HepG2 (cell line): ENCODE results near the gene POU2F2. TPM values are rescaled to one million over a fixed set of nuclear protein-coding genes. Genes with fewer than 3 reads are reported as not detected.
A peak's percentile ranks its signal among the peaks of the same experiment; 100 is the strongest.

Experiments
- ATAC-seq: fragments of 200-7000 bp; cut with Tn5 transposase; 3 replicates; pipeline ENCODE4 v1.9.1; 2020; ENCODE audit warnings: mild to moderate bottlenecking, moderate library complexity
- BruUV-seq: library from RNA; stranded (reverse); fragments of 400-500 nt; replicated peaks from 2 replicates; lab custom pipeline; 2021; lab: Mats Ljungman, UMichigan
- CTCF ChIA-PET: fragments of 300-600 bp; formaldehyde crosslinking; extraction: SDS; loops from one replicate; lab custom pipeline; 2021; ENCODE audit warnings: low total read pairs, inconsistent platforms, low intra/inter-chr PET ratio; lab: Yijun Ruan, JAX
- POLR2A ChIA-PET: fragments of 350-600 bp; sonication (Branson Sonifier 250); formaldehyde crosslinking; loops from one replicate; lab custom pipeline; 2020; ENCODE audit warnings: antibody characterized with exemption, inconsistent platforms; lab: Yijun Ruan, JAX
- DNase-seq: peaks from one replicate; pipeline ENCODE4 v3.0.0-alpha.2; 2015; ENCODE audit warnings: low spot score
- FAIRE-seq: peaks from 3 replicates; lab custom pipeline; 2011; peaks lifted over from hg19 to GRCh38; lab: Jason Lieb, UNC
- H2AFZ ChIP-seq: one replicate; pipeline ENCODE4 v1.6.1; 2011; ENCODE audit warnings: low read length, inconsistent platforms
- H3K27ac ChIP-seq: fragments of 300-600 bp; 3 replicates; pipeline ENCODE4 v1.8.0; 2011; ENCODE audit warnings: mixed run types, mild to moderate bottlenecking, mixed read lengths, low read length, inconsistent platforms; ENCODE audit not compliant: insufficient read depth; ENCODE audit errors: extremely low read length
- H3K27me3 ChIP-seq, 2 experiments: fragments of 200-600 bp in 1 of 2; 2 replicates in 1 of 2; 3 replicates in 1 of 2; pipeline versions ENCODE4 v1.6.0 to v1.8.0; 2011; ENCODE audit warnings: low read length in 2 of 2, mild to moderate bottlenecking in 2 of 2, moderate library complexity in 2 of 2, inconsistent platforms in 1 of 2; ENCODE audit not compliant: insufficient read depth in 2 of 2, control insufficient read depth in 1 of 2
- H3K36me3 ChIP-seq, 2 experiments: fragments of 200-600 bp in 1 of 2; replicated peaks in 1 of 2; 2 replicates in 1 of 2; 3 replicates in 1 of 2; pipeline versions ENCODE4 v1.5.1 to v1.8.0; 2011; ENCODE audit warnings: low read length in 2 of 2, inconsistent platforms in 1 of 2; ENCODE audit not compliant: insufficient read depth in 2 of 2, control insufficient read depth in 1 of 2
- H3K4me1 ChIP-seq: 2 replicates; pipeline ENCODE4 v1.5.1; 2012; ENCODE audit warnings: low read length, inconsistent platforms; ENCODE audit not compliant: insufficient read depth
- H3K4me2 ChIP-seq: 2 replicates; pipeline ENCODE4 v1.6.0; 2011; ENCODE audit warnings: low read depth, low read length, inconsistent platforms
- H3K4me3 ChIP-seq, 3 experiments: fragments of 200-600 bp in 1 of 3; sonication (generic), shearing (Covaris generic) in 1 of 3; replicated peaks in 1 of 3; 2 replicates each; pipeline ENCODE4 v1.5.1; 2011 to 2016; ENCODE audit warnings: low read length in 3 of 3, inconsistent platforms in 2 of 3, low read depth in 2 of 3, mild to moderate bottlenecking in 2 of 3, control low read depth in 1 of 3, mixed read lengths in 1 of 3; ENCODE audit not compliant: insufficient read depth in 1 of 3
- H3K79me2 ChIP-seq: one replicate; pipeline ENCODE4 v1.6.1; 2011; ENCODE audit warnings: low read length, inconsistent platforms; ENCODE audit not compliant: insufficient read depth
- H3K9ac ChIP-seq: 2 replicates; pipeline ENCODE4 v1.6.0; 2011; ENCODE audit warnings: mild to moderate bottlenecking, low read depth, low read length, inconsistent platforms; ENCODE audit not compliant: insufficient read depth
- H3K9me3 ChIP-seq: 2 replicates; pipeline ENCODE4 v1.5.1; 2012; ENCODE audit warnings: mild to moderate bottlenecking, low read length
- H4K20me1 ChIP-seq: 2 replicates; pipeline ENCODE4 v1.6.0; 2011; ENCODE audit warnings: inconsistent platforms, mild to moderate bottlenecking, low read length, moderate library complexity; ENCODE audit not compliant: insufficient read depth
- KDM2A ChIP-seq: sonication (generic); formaldehyde crosslinking; IDR thresholded peaks from 2 replicates; pipeline ENCODE4 v1.4.0; 2020; ENCODE audit warnings: low read depth, missing genetic modification reagents, borderline replicate concordance
- MIER2 ChIP-seq: IDR thresholded peaks from 2 replicates; pipeline ENCODE4 v1.6.1; 2016; ENCODE audit warnings: missing biosample characterization, missing genetic modification reagents
- SALL1 ChIP-seq: sonication (generic); formaldehyde crosslinking; IDR thresholded peaks from 2 replicates; pipeline ENCODE4 v1.8.0; 2022; ENCODE audit warnings: mild to moderate bottlenecking, missing genetic modification reagents
- SMC3 ChIP-seq: IDR thresholded peaks from 2 replicates; pipeline ENCODE4 v1.6.1; 2011; ENCODE audit warnings: low read length, improper control_type of control experiment
- SP2 ChIP-seq: sonication (generic); formaldehyde crosslinking; IDR thresholded peaks from 2 replicates; pipeline ENCODE4 v1.5.1; 2020; ENCODE audit warnings: mild to moderate bottlenecking, missing genetic modification reagents
- STAG1 ChIP-seq: sonication (generic); formaldehyde crosslinking; IDR thresholded peaks from 2 replicates; pipeline ENCODE4 v1.4.0; 2020; ENCODE audit warnings: missing genetic modification reagents
- SUZ12 ChIP-seq: fragments of 150-350 bp; IDR thresholded peaks from 2 replicates; pipeline ENCODE4 v1.6.1; 2014; ENCODE audit warnings: low read depth, low read length
- THAP11 ChIP-seq: IDR thresholded peaks from 2 replicates; pipeline ENCODE4 v1.6.1; 2016; ENCODE audit warnings: missing biosample characterization, missing genetic modification reagents
- XRCC5 ChIP-seq: fragments of 200-400 bp; formaldehyde crosslinking; optimal IDR thresholded peaks from 2 replicates; pipeline ENCODE3; 2017; ENCODE audit warnings: mild to moderate bottlenecking, low read length
- YY1 ChIP-seq: IDR thresholded peaks from 2 replicates; pipeline ENCODE4 v1.6.1; 2011; ENCODE audit warnings: low read length, low read depth, moderate library complexity, mild to moderate bottlenecking; ENCODE audit not compliant: insufficient read depth, insufficient replicate concordance
- ZMYM2 ChIP-seq: sonication (generic); formaldehyde crosslinking; IDR thresholded peaks from 2 replicates; pipeline ENCODE4 v1.8.0; 2022; ENCODE audit warnings: mild to moderate bottlenecking, missing genetic modification reagents
- ZNF260 ChIP-seq: sonication (generic); formaldehyde crosslinking; IDR thresholded peaks from 2 replicates; pipeline ENCODE4 v1.4.0; 2020; ENCODE audit warnings: missing genetic modification reagents, low read depth, mild to moderate bottlenecking, borderline replicate concordance
- ZNF274 ChIP-seq: sonication (generic); formaldehyde crosslinking; IDR thresholded peaks from 2 replicates; pipeline ENCODE4 v1.5.1; 2020; ENCODE audit warnings: mild to moderate bottlenecking, missing genetic modification reagents
- ZSCAN22 ChIP-seq: sonication (generic); formaldehyde crosslinking; IDR thresholded peaks from 2 replicates; pipeline ENCODE4 v1.4.0; 2020; ENCODE audit warnings: mild to moderate bottlenecking, missing genetic modification reagents
- WGBS: methylation state at CpG from one replicate; pipeline ENCODE4 v1.1.6; 2017; ENCODE audit warnings: low lambda C conversion rate; 5-methylcytosine and 5-hydroxymethylcytosine counted together
- in situ Hi-C: cut with HindIII; loops from 2 replicates; pipeline ENCODE4 v1.10.0; 2017; ENCODE audit warnings: low pct_unique_long_range_greater_than_20kb; ENCODE audit not compliant: extremely low pct_ligation_motif_present
- intact Hi-C: fragments of 100-400 bp; cut with micrococcal nuclease; formaldehyde crosslinking; loops from one replicate; pipeline ENCODE4 v1.10.0; 2022; ENCODE audit not compliant: unreplicated experiment
- polyA plus RNA-seq, 8 experiments: library from polyadenylated mRNA; depleted of rRNA in 3 of 8; stranded (reverse) in 7 of 8; unstranded in 1 of 8; fragments of >200 nt; fragmentation: Illumina TruSeq in 4 of 8; extraction: Trizol in 4 of 8; gene quantifications; 2 replicates each; pipeline versions ENCODE4 v1.2.1 to v1.2.3, GENCODE V29; 2011 to 2016; ENCODE audit warnings: low read depth in 4 of 8, missing spikeins in 1 of 8, mixed read lengths in 1 of 8; ENCODE audit not compliant: insufficient read depth in 1 of 8
- total RNA-seq, 5 experiments: library from RNA; depleted of rRNA; stranded (reverse); fragments of >200 nt; fragmentation: Illumina TruSeq; extraction: Trizol; gene quantifications; 2 replicates each; pipeline ENCODE4 v1.2.3, GENCODE V29; 2016; ENCODE audit warnings: low read depth in 1 of 5
- TF ChIP-seq, protein P1 (sequence below): sonication (generic); formaldehyde crosslinking; IDR thresholded peaks from 2 replicates; pipeline ENCODE4 v1.4.0; 2020; ENCODE audit warnings: missing genetic modification reagents
- TF ChIP-seq, protein P2 (sequence below): sonication (generic); formaldehyde crosslinking; IDR thresholded peaks from 2 replicates; pipeline ENCODE4 v1.4.0; 2020; ENCODE audit warnings: low read depth, missing genetic modification reagents

Gene POU2F2
- total and polyA plus RNA-seq, 2 of the 13 experiments (the other 11 are each of a cell fraction or from before 2014, with no cell fraction given) = 0.09 to 0.17 TPM

DNA sequence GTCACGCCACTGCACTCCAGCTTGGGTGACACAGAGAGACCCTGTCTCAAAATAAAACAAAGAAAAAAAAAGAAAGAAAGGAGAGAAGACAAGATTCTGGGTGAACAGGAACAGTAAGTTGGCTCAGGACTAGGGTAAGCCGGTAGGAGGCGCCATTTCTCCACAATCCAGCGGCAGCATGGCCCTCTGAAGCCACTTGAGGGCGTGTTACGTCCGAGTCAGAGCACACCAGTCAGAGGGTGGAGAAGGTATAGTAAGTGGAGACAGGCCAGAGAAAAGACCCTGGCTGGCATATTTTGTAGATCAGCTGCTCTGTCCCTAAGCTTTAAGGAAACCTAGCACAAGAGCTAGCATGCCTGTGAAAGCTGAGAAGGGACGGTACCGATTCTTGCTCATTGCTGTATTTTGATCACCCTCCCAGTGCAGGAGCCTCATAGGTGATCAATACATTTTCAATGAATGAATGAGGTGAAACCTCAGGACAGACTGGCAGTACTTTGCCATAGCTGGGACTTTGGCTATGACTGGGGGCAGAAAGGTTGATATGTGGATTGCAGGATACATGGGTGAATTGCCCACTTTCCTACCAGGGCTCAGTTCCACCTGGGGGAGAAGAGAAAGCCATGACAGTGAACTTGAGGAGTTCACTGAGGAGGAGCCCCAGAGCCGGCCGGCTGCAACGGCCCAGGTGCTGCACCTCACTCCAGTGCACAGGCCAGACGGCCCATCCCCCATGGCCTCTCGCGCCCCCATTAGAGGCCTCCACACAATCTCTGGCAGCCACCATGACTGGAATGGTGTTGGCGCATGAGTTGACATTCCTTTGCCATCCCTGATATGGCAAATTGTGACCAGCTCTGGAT is 23.5 kb downstream of the POU2F2 start:
- Histone ChIP-seq H3K4me3 (no peak overlapping the region), H3K36me3 (no peaks in the 10 kb centered on the region), H3K79me2 (no peaks in the 10 kb centered on the region), H3K9me3 (no peaks in the 10 kb centered on the region), H2AFZ (no peak overlapping the region), H3K4me2 (no peak overlapping the region), H3K27me3 (no peaks in the 10 kb centered on the region; a peak in 2 of 5 replicates), H3K27ac (no peak overlapping the region), H4K20me1 (no peaks in the 10 kb centered on the region), H3K9ac (no peak overlapping the region), H3K4me1 (no peaks in the 10 kb centered on the region)
- in situ Hi-C loops = no loop called here
- intact Hi-C loops = loop anchor here (1.0 kb wide), 1 partner anchor 76 kb away; no protein-coding TSS in a partner anchor
- DNase-seq (peak; percentile 74), ATAC-seq (peak; percentile 90), FAIRE-seq (peak; percentile 76)
- ChIA-PET CTCF (interaction anchor here (0.7 to 2.5 kb wide), 5 partner anchors 10 to 217 kb away, joined by 3 to 26 read pairs (median 5); partner anchors contain the start of gene MEGF8), POLR2A (no interaction called here)
- 24% methylated on average over 13 of the region's 16 CpGs for WGBS
- no TSS peak for BruUV-seq
- TF ChIP-seq THAP11 (peak; percentile 54), SP2 (CRISPR knock-in tag) (no peak), SMC3 (peak; percentile 88), SUZ12 (0 out of 2 replicates have a peak, but pooled peaks have one; percentile 23), STAG1 (CRISPR knock-in tag) (peak; percentile 94), MIER2 (0 out of 2 replicates have a peak, but pooled peaks have one; percentile 59), XRCC5 (peak; percentile 75), SALL1 (CRISPR knock-in tag) (peak; percentile 49; the same call in 1 of the 2 replicates), ZSCAN22 (CRISPR knock-in tag) (peak; percentile 93), ZNF274 (no peak), ZMYM2 (CRISPR knock-in tag) (no peak), ZNF260 (CRISPR knock-in tag) (no peak), YY1 (peak; percentile 22), KDM2A (CRISPR knock-in tag) (peak; percentile 69; the same call in 1 of the 2 replicates)
- TF ChIP-seq, protein P1, sequence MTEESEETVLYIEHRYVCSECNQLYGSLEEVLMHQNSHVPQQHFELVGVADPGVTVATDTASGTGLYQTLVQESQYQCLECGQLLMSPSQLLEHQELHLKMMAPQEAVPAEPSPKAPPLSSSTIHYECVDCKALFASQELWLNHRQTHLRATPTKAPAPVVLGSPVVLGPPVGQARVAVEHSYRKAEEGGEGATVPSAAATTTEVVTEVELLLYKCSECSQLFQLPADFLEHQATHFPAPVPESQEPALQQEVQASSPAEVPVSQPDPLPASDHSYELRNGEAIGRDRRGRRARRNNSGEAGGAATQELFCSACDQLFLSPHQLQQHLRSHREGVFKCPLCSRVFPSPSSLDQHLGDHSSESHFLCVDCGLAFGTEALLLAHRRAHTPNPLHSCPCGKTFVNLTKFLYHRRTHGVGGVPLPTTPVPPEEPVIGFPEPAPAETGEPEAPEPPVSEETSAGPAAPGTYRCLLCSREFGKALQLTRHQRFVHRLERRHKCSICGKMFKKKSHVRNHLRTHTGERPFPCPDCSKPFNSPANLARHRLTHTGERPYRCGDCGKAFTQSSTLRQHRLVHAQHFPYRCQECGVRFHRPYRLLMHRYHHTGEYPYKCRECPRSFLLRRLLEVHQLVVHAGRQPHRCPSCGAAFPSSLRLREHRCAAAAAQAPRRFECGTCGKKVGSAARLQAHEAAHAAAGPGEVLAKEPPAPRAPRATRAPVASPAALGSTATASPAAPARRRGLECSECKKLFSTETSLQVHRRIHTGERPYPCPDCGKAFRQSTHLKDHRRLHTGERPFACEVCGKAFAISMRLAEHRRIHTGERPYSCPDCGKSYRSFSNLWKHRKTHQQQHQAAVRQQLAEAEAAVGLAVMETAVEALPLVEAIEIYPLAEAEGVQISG (CRISPR knock-in tag) = peak; percentile 25; the same call in 1 of the 2 replicates
- TF ChIP-seq, protein P2, sequence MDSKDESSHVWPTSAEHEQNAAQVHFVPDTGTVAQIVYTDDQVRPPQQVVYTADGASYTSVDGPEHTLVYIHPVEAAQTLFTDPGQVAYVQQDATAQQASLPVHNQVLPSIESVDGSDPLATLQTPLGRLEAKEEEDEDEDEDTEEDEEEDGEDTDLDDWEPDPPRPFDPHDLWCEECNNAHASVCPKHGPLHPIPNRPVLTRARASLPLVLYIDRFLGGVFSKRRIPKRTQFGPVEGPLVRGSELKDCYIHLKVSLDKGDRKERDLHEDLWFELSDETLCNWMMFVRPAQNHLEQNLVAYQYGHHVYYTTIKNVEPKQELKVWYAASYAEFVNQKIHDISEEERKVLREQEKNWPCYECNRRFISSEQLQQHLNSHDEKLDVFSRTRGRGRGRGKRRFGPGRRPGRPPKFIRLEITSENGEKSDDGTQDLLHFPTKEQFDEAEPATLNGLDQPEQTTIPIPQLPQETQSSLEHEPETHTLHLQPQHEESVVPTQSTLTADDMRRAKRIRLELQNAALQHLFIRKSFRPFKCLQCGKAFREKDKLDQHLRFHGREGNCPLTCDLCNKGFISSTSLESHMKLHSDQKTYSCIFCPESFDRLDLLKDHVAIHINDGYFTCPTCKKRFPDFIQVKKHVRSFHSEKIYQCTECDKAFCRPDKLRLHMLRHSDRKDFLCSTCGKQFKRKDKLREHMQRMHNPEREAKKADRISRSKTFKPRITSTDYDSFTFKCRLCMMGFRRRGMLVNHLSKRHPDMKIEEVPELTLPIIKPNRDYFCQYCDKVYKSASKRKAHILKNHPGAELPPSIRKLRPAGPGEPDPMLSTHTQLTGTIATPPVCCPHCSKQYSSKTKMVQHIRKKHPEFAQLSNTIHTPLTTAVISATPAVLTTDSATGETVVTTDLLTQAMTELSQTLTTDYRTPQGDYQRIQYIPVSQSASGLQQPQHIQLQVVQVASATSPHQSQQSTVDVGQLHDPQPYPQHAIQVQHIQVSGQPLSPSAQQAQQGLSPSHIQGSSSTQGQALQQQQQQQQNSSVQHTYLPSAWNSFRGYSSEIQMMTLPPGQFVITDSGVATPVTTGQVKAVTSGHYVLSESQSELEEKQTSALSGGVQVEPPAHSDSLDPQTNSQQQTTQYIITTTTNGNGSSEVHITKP = 0 out of 2 replicates have a peak, but pooled peaks have one; percentile 24
